ENCODE measurements around the gene NADSYN1. TPM values are rescaled to one million over a fixed set of nuclear protein-coding genes. Genes with fewer than 3 reads are reported as not detected.

NADSYN1 gene
- total RNA-seq, 1 donor from 2014 or later: 75.9 TPM

GRCh38 chr11:71423181-71423790 lies 29.7 kb upstream of the NADSYN1 start:
- TF ChIP-seq POLR2A (IDR thresholded peaks at IDR 0.05) (no peak), POLR2AphosphoS5 (IDR thresholded peaks at IDR 0.05; ENCODE audit: insufficient read depth in 1 of 2, low read depth in 1 of 2) (no peak)
- TF ChIP-seq, protein P1, sequence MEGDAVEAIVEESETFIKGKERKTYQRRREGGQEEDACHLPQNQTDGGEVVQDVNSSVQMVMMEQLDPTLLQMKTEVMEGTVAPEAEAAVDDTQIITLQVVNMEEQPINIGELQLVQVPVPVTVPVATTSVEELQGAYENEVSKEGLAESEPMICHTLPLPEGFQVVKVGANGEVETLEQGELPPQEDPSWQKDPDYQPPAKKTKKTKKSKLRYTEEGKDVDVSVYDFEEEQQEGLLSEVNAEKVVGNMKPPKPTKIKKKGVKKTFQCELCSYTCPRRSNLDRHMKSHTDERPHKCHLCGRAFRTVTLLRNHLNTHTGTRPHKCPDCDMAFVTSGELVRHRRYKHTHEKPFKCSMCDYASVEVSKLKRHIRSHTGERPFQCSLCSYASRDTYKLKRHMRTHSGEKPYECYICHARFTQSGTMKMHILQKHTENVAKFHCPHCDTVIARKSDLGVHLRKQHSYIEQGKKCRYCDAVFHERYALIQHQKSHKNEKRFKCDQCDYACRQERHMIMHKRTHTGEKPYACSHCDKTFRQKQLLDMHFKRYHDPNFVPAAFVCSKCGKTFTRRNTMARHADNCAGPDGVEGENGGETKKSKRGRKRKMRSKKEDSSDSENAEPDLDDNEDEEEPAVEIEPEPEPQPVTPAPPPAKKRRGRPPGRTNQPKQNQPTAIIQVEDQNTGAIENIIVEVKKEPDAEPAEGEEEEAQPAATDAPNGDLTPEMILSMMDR (IDR thresholded peaks at IDR 0.05): no peak
- DNase-seq (ENCODE audit: extremely low spot score in 2 of 2): no peak
- H3K36me3 ChIP-seq: no peaks in the 10 kb centered on the region

DNA sequence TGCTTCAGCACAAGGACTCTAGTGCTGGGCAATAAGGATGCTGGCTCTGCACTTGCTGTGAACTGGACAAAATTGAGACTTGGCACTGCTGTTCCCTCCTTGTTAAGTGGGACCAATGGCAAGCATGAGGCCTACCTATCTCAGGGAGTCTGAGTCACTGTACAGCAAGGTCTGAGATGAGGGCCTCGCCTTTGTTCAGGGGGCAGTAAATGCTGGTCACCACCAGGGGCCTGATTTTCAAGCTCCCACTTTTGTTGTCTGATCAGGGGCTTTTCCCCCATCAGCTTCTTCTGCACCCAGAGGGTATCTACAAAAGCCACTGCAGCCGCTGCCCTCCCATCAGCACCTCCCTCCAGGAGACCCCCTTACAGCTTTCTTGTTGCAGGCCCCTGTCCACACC lies 27.6 kb upstream of the NADSYN1 start:
- no peaks in the 10 kb centered on the region for H3K27me3 ChIP-seq
- TF ChIP-seq, protein P1 (IDR thresholded peaks at IDR 0.05): no peak
- TF ChIP-seq POLR2AphosphoS5 (IDR thresholded peaks at IDR 0.05; ENCODE audit: insufficient read depth in 1 of 2, low read depth in 1 of 2) (no peak), POLR2A (IDR thresholded peaks at IDR 0.05) (no peak)
- intact Hi-C loops (cut with DNase I): no loop called here

More at GRCh38 chr11:71423181-71423790, 29.7 kb upstream of the NADSYN1 start:
- intact Hi-C loops (cut with DNase I): no loop called here
- Histone ChIP-seq H3K27ac (no peak overlapping the region), H3K27me3 (no peaks in the 10 kb centered on the region), H3K4me1 (no peaks in the 10 kb centered on the region), H3K9me3 (no peaks in the 10 kb centered on the region), H3K4me3 (no peak overlapping the region)

GRCh38 chr11:71425860-71426259 lies 27.1 kb upstream of the NADSYN1 start:
- Histone ChIP-seq H3K9me3 (no peaks in the 10 kb centered on the region), H3K27me3 (no peaks in the 10 kb centered on the region), H3K27ac (no peak overlapping the region), H3K4me1 (no peaks in the 10 kb centered on the region), H3K4me3 (no peak overlapping the region), H3K36me3 (no peaks in the 10 kb centered on the region)
- intact Hi-C loops (cut with DNase I): no loop called here
- TF ChIP-seq POLR2AphosphoS5 (IDR thresholded peaks at IDR 0.05; ENCODE audit: insufficient read depth in 1 of 2, low read depth in 1 of 2): no peak
- no peak for DNase-seq (ENCODE audit: extremely low spot score in 2 of 2)

More for the DNA sequence above, 27.6 kb upstream of the NADSYN1 start:
- no peaks in the 10 kb centered on the region for H3K36me3 ChIP-seq
- no peaks in the 10 kb centered on the region for H3K9me3 ChIP-seq
- H3K4me3 ChIP-seq: no peak overlapping the region
- H3K27ac ChIP-seq: no peak overlapping the region
- DNase-seq (ENCODE audit: extremely low spot score in 2 of 2): no peak
- no peaks in the 10 kb centered on the region for H3K4me1 ChIP-seq

DNA sequence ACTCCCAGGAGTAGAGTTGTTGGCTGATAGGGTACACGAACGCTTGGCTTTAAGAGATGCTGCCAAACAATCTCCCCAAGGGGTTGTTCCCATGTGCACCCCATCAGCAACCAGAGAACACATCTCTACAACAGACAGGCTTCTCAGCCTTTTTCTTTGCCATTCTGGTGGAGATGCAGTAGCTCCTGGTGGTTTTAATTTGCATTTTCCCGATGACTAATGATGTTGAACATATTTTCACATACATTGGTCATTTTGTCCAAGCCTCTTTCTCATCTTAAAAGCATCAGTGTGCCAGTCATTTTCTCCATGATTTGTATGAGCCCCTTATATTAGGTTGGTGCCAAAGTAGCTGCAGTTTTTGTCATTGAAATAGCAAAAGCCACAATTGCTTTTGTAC lies 26.6 kb upstream of the NADSYN1 start:
- Histone ChIP-seq H3K9me3 (no peaks in the 10 kb centered on the region), H3K4me1 (no peaks in the 10 kb centered on the region), H3K27me3 (no peaks in the 10 kb centered on the region), H3K4me3 (no peak overlapping the region), H3K36me3 (no peaks in the 10 kb centered on the region), H3K27ac (no peak overlapping the region)
- intact Hi-C loops (cut with DNase I): no loop called here
- no peak for DNase-seq (ENCODE audit: extremely low spot score in 2 of 2)
- TF ChIP-seq POLR2AphosphoS5 (IDR thresholded peaks at IDR 0.05; ENCODE audit: insufficient read depth in 1 of 2, low read depth in 1 of 2) (no peak), POLR2A (IDR thresholded peaks at IDR 0.05) (no peak)
- TF ChIP-seq, protein P1 (IDR thresholded peaks at IDR 0.05): no peak

GRCh38 chr11:71428861-71429435 lies 24.1 kb upstream of the NADSYN1 start:
- no peak for DNase-seq (ENCODE audit: extremely low spot score in 2 of 2)
- H3K36me3 ChIP-seq: no peaks in the 10 kb centered on the region
- no peaks in the 10 kb centered on the region for H3K9me3 ChIP-seq
- intact Hi-C loops (cut with DNase I): no loop called here
- no peak for TF ChIP-seq POLR2A (IDR thresholded peaks at IDR 0.05)
- no peak for TF ChIP-seq POLR2AphosphoS5 (IDR thresholded peaks at IDR 0.05; ENCODE audit: insufficient read depth in 1 of 2, low read depth in 1 of 2)
- TF ChIP-seq, protein P1 (IDR thresholded peaks at IDR 0.05): no peak
- peaks cover 10% of the 10 kb centered on the region for H3K4me1 ChIP-seq
- H3K27me3 ChIP-seq: no peaks in the 10 kb centered on the region
- no peak overlapping the region for H3K27ac ChIP-seq
- no peak overlapping the region for H3K4me3 ChIP-seq
